HepG2 (cell line): Measurements from ENCODE around the gene ERMARD. TPM values are rescaled to one million over a fixed set of nuclear protein-coding genes. Genes with fewer than 3 reads are reported as not detected.

ENCODE experiments used
- ARNT2 ChIP-seq: sonication (generic); formaldehyde crosslinking; IDR thresholded peaks from 2 replicates; pipeline ENCODE4 v1.8.0; 2022; ENCODE audit warnings: mild to moderate bottlenecking, low read depth, missing genetic modification reagents, moderate library complexity
- ASH2L ChIP-seq: fragments of 300-600, 200-600 bp; sonication (generic); IDR thresholded peaks from 2 replicates; pipeline ENCODE4 v1.7.0; 2017; ENCODE audit warnings: low read depth, mild to moderate bottlenecking, moderate library complexity, mixed read lengths, low read length; ENCODE audit not compliant: insufficient read length
- ETV6 ChIP-seq: sonication (generic); formaldehyde crosslinking; conservative IDR thresholded peaks from 2 replicates; pipeline ENCODE4 v1.4.0; 2020; ENCODE audit warnings: missing genetic modification reagents
- GABPB1 ChIP-seq: IDR thresholded peaks from 2 replicates; pipeline ENCODE4 v1.6.1; 2016; ENCODE audit warnings: mild to moderate bottlenecking, missing genetic modification reagents, moderate library complexity, missing compliant biosample characterization
- GATAD2A ChIP-seq: IDR thresholded peaks from 2 replicates; pipeline ENCODE4 v1.6.1; 2016
- IRF9 ChIP-seq: sonication (generic); formaldehyde crosslinking; IDR thresholded peaks from 2 replicates; pipeline ENCODE4 v1.8.0; 2022; ENCODE audit warnings: missing genetic modification reagents, mild to moderate bottlenecking, borderline replicate concordance
- JUN ChIP-seq: sonication (generic); formaldehyde crosslinking; IDR thresholded peaks from 2 replicates; pipeline ENCODE4 v1.4.0; 2020; ENCODE audit warnings: mild to moderate bottlenecking, missing genetic modification reagents
- KMT2B ChIP-seq: IDR thresholded peaks from 2 replicates; pipeline ENCODE4 v1.6.1; 2016; ENCODE audit warnings: missing genetic modification reagents, missing compliant biosample characterization
- MBD4 ChIP-seq: IDR thresholded peaks from 2 replicates; pipeline ENCODE4 v1.6.1; 2012; ENCODE audit warnings: low read length, inconsistent platforms, borderline replicate concordance
- NCOA2 ChIP-seq: sonication (generic); formaldehyde crosslinking; IDR thresholded peaks from 2 replicates; pipeline ENCODE4 v1.8.0; 2022; ENCODE audit warnings: inconsistent platforms
- PHF20 ChIP-seq: sonication (generic); formaldehyde crosslinking; IDR thresholded peaks from 2 replicates; pipeline ENCODE4 v1.5.0; 2020; ENCODE audit warnings: mild to moderate bottlenecking, missing genetic modification reagents
- REXO4 ChIP-seq: sonication (generic); formaldehyde crosslinking; IDR thresholded peaks from 2 replicates; pipeline ENCODE4 v1.8.0; 2022; ENCODE audit warnings: missing genetic modification reagents, mild to moderate bottlenecking, borderline replicate concordance
- SIN3A ChIP-seq: IDR thresholded peaks from 2 replicates; pipeline ENCODE4 v1.6.1; 2011; ENCODE audit warnings: low read depth, mild to moderate bottlenecking, control low read depth, low read length, borderline replicate concordance
- TFE3 ChIP-seq: IDR thresholded peaks from 2 replicates; pipeline ENCODE4 v1.6.1; 2016
- ZFYVE20 ChIP-seq: sonication (generic); formaldehyde crosslinking; IDR thresholded peaks from 2 replicates; pipeline ENCODE4 v1.8.0; 2023; ENCODE audit warnings: low read depth, mild to moderate bottlenecking, moderate library complexity, missing genetic modification reagents, borderline replicate concordance
- ZNF33A ChIP-seq: sonication (generic); formaldehyde crosslinking; IDR thresholded peaks from 2 replicates; pipeline ENCODE4 v1.5.1; 2020; ENCODE audit warnings: missing genetic modification reagents, mild to moderate bottlenecking, moderate library complexity, borderline replicate concordance
- ZNF382 ChIP-seq: sonication (generic); formaldehyde crosslinking; IDR thresholded peaks from 2 replicates; pipeline ENCODE4 v1.5.0; 2020; ENCODE audit warnings: missing genetic modification reagents, mild to moderate bottlenecking, borderline replicate concordance
- ZNF451 ChIP-seq: sonication (generic); formaldehyde crosslinking; IDR thresholded peaks from 2 replicates; pipeline ENCODE4 v1.5.0; 2020; ENCODE audit warnings: mild to moderate bottlenecking, missing genetic modification reagents
- ZNF546 ChIP-seq: sonication (generic); formaldehyde crosslinking; conservative IDR thresholded peaks from 2 replicates; pipeline ENCODE4 v1.8.1; 2023; ENCODE audit warnings: mild to moderate bottlenecking, missing genetic modification reagents
- ZNF644 ChIP-seq: IDR thresholded peaks from 2 replicates; pipeline ENCODE4 v1.6.1; 2016; ENCODE audit warnings: low read depth
- ZNF660 ChIP-seq: sonication (generic); formaldehyde crosslinking; IDR thresholded peaks from 2 replicates; pipeline ENCODE4 v1.5.1; 2020; ENCODE audit warnings: mild to moderate bottlenecking, low read depth, missing genetic modification reagents, borderline replicate concordance
- polyA plus RNA-seq, 8 experiments: library from polyadenylated mRNA; depleted of rRNA in 3 of 8; stranded (reverse) in 7 of 8; unstranded in 1 of 8; fragments of >200 nt; fragmentation: Illumina TruSeq in 4 of 8; extraction: Trizol in 4 of 8; gene quantifications; 2 replicates each; pipeline versions ENCODE4 v1.2.1 to v1.2.3, GENCODE V29; 2011 to 2016; ENCODE audit warnings: low read depth in 4 of 8, missing spikeins in 1 of 8, mixed read lengths in 1 of 8; ENCODE audit not compliant: insufficient read depth in 1 of 8
- total RNA-seq, 5 experiments: library from RNA; depleted of rRNA; stranded (reverse); fragments of >200 nt; fragmentation: Illumina TruSeq; extraction: Trizol; gene quantifications; 2 replicates each; pipeline ENCODE4 v1.2.3, GENCODE V29; 2016; ENCODE audit warnings: low read depth in 1 of 5

ERMARD gene
- total and polyA plus RNA-seq, 2 of the 13 experiments (the other 11 are each of a cell fraction or from before 2014, with no cell fraction given), result 8.8 to 10.7 TPM

- TF ChIP-seq REXO4 (CRISPR knock-in tag) (no peak; the same call in 1 of the 2 replicates), ZFYVE20 (no peak), KMT2B (peak; percentile 62), GABPB1 (peak; percentile 82; the same call in 1 of the 2 replicates), ASH2L (peak; percentile 93), ETV6 (CRISPR knock-in tag) (peak; percentile 64; the same call in 1 of the 2 replicates), ZNF660 (0 out of 2 replicates have a peak, but pooled peaks have one; percentile 75), PHF20 (CRISPR knock-in tag) (no peak), ZNF644 (CRISPR knock-in tag) (no peak), TFE3 (no peak; the same call in 1 of the 2 replicates), NCOA2 (CRISPR knock-in tag) (no peak; the same call in 1 of the 2 replicates), GATAD2A (CRISPR knock-in tag) (no peak; the same call in none of the 2 replicates), SIN3A (0 out of 2 replicates have a peak, but pooled peaks have one; percentile 56), IRF9 (CRISPR knock-in tag) (no peak; the same call in 1 of the 2 replicates), ZNF451 (peak; percentile 81), ZNF33A (CRISPR knock-in tag) (no peak), JUN (0 out of 2 replicates have a peak, but pooled peaks have one; percentile 68), MBD4 (no peak), ZNF546 (peak; percentile 65; the same call in 1 of the 2 replicates), ZNF382 (no peak), ARNT2 (CRISPR knock-in tag) (peak; percentile 95)
These were observed 38.8 kb downstream of the ERMARD start (continued) for GRCh38 chr6:169789944-169790927.
